ENCODE results near the gene HNRNPF.
A peak's percentile ranks its signal among the peaks of the same experiment; 100 is the strongest.
"Not testable (repeated sequence)": the region's sequence is repeated elsewhere in the genome, so short reads cannot be mapped to it uniquely, and the experiment has no call there.

HNRNPF gene, protein sequence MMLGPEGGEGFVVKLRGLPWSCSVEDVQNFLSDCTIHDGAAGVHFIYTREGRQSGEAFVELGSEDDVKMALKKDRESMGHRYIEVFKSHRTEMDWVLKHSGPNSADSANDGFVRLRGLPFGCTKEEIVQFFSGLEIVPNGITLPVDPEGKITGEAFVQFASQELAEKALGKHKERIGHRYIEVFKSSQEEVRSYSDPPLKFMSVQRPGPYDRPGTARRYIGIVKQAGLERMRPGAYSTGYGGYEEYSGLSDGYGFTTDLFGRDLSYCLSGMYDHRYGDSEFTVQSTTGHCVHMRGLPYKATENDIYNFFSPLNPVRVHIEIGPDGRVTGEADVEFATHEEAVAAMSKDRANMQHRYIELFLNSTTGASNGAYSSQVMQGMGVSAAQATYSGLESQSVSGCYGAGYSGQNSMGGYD

DNA sequence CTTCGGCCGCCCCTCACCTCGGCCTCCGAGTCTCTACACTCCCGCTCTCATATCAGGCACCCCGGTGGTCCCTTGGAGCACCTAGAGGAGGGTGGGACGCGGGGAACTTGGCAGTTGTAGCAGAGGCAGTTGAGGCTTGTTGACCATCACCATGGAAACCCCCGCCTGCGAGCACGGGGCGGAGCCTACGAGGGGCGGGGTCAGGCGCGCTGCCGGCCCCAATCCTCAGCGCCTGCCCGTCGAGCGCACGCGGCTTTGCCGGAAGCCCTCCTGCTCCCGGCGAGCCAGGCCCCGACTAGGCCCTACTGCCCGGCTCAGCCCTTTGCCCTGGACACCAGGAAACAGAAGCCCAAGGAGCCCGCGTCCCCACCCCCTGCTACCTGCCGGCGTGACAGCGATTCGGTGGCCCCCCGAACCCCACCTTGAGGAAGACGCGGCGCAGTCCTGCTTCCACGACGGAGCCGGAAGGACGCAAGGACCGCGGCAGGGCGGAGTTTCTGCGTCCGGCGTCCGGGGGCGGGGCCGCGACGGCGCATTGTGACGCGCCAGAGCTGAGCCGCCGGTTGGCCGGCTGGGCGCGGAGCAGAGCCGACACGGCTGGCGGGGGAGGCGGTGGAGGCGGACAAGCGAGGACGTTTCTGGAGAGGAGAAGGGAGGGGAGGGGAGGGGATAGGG lies at the start of gene HNRNPF:
HNRNPF (minus strand) TSS at position 477 of the 675 bp plus-strand sequence. CDS start 21,302 bp downstream, outside the sequence.
- DNase-seq (ENCODE audit: low spot score) = peak; percentile 94

DNA sequence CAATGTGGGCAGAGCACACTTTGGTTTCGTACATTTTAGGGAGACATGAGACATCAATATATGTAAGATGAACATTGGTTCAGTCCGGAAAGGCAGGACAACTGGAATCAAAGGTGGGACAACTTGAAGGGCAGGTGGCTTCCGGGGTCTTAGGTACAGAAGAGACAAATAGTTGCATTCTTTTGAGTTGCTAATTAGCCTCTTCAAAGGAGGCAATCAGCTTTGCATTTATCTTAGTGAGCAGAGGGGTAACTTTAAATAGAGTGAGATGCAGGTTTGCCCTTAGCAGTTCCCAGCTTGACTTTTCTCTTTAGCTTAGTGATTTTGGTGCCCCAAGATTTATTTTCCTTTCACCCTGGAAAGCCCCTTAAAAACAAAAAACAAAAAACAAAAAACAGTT lies 49.2 kb upstream of the HNRNPF start:
- no peak for DNase-seq (ENCODE audit: low spot score)

GRCh38 chr10:43456561-43456960 lies 47.6 kb upstream of the HNRNPF start:
- not testable (repeated sequence) for DNase-seq (ENCODE audit: low spot score)

- DNase-seq (ENCODE audit: low spot score) = not testable (repeated sequence)
Observed at GRCh38 chr10:43454025-43454424, 45.0 kb upstream of the HNRNPF start.

GRCh38 chr10:43453266-43453831 lies 44.4 kb upstream of the HNRNPF start:
- DNase-seq (ENCODE audit: low spot score) = no peak

- DNase-seq (ENCODE audit: low spot score) = no peak
Observed at GRCh38 chr10:43452356-43452914, 43.4 kb upstream of the HNRNPF start.

DNA sequence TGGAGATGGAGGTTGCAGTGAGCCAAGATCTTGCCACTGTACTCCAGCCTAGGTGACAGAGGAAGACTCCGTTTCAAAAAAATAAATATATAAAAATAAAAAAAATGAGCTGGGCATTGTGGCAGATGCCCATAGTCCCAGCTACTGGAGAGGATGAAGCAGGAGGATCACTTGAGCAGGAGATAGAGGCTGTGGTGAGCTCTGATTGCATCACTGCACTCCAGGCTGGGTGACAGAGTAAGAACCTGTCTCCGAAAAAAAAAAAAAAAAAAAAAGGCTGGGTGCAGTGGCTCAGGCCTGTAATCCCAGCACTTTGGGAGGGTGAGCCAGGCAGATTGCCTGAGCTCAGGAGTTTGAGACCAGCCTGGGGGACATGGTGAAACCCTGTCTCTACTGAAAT lies 39.8 kb upstream of the HNRNPF start:
- no peak for DNase-seq (ENCODE audit: low spot score)

- not testable (repeated sequence) for DNase-seq (ENCODE audit: low spot score)
Observed at GRCh38 chr10:43446219-43447017, 37.4 kb upstream of the HNRNPF start.

DNA sequence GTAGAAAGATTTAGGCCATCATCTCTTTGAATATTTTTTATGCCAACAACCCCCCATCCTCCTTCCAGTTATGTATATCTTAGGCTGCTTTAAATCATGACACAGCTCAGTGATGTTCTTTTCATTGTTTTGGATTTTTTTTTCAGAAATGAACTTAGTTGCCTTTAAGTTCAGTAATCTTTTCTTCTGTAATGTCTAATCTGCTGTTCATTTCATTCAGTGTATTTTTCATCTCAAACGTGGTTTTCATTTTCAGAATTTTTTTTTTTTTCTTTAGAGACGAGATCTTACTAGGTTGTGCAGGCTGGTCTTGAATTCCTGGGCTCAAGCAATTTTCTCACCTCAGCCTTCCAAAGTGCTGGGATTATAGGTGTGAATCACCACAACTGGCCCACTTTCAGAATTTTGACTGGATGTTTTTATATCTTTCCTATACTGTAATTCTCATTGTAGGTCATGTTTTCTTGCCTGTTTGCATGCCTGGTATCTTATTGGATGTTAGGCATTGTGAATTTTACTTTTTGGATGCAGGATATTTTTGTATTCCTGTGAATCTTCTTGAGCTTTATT lies 36.0 kb upstream of the HNRNPF start:
- DNase-seq (ENCODE audit: low spot score) = no peak

GRCh38 chr10:43444323-43444722 lies 35.3 kb upstream of the HNRNPF start:
- no peak for DNase-seq (ENCODE audit: low spot score)

GRCh38 chr10:43440463-43441134 lies 31.6 kb upstream of the HNRNPF start:
- no peak for DNase-seq (ENCODE audit: low spot score)

GRCh38 chr10:43437141-43437870 lies 28.3 kb upstream of the HNRNPF start:
- DNase-seq (ENCODE audit: low spot score) = peak; percentile 31

DNA sequence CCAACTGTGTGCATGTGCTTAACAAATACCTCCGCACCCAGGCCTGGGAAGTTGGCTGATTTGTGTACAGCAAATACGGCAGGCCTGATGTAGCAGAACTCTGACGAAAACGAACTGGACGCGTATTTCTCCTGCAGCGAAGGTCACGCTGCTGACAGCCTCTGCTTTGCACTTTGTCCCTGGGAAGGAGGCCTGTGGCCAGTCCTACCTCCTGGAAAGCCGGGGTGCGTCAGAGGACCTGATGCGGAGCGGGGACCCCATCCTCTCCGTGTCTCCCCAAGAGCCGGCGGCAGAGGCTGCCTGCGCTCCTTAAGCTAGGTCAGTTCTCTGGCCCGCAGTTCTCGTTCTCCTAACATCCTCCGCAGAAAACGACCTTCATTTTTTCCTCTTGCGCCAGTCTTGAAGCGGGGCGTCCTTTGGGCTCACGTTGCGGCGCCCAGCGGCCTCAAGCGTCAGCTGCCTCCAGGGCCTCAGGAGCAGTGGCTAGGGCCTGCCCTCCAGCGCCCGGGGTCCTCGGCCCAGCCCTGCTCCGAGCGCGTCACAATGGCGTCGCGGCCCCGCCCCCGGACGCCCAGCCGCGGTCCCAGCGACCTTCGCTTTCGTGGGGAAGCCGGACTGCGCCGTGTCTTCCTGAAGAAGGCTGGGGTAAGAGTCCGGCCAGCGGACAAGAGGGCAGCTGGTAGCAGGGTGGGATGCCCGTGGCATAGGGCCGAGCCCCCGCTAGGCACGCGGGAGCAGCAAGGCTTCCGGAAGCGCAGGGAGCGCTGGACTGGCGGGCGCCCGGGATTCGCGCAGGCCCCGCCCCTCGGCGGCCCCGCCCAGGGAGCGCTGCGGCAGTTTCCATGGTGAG lies 27.5 kb upstream of the HNRNPF start, which contains the start of gene ZNF487:
ZNF487 (plus strand) TSS at position 821 of the 850 bp plus-strand sequence. CDS start 38,703 bp downstream, outside the sequence.
- peak; percentile 87 for DNase-seq (ENCODE audit: low spot score)

DNA sequence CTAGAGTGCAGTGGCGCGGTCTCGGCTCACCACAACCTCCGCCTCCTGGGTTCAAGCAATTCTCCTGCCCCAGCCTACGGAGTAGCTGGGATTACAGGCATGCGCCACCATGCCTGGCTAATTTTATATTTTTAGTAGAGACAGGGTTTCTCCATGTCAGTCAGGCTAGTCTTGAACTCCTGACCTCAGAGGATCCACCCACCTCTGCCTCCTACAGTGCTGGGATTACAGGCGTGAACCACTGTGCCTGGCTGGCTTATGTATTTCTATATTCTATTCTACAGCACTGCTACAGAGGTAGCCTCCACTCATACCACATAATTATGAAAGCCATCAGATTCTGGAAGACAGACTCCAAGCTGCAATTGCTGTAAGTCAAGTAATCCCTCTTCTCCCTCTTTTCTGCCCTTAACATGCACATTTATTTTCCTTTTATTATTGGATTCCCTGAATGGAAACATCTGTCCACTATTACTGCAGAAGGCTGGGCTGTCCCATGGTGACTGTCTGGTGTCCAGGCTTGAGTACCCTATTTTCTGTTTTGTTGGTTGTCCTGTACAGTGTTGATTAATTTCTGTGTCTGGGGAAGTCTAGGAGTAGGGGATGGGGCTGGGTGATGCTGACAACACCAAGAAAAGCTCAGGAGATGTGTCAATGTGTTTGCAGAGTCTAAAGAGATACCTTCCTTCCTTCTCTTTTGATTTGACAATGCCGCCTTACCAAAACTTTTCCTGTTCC lies 22.1 kb upstream of the HNRNPF start:
- no peak for DNase-seq (ENCODE audit: low spot score)

- no peak for DNase-seq (ENCODE audit: low spot score)
Observed at GRCh38 chr10:43427166-43427825, 18.3 kb upstream of the HNRNPF start.

- not testable (repeated sequence) for DNase-seq (ENCODE audit: low spot score)
Observed at GRCh38 chr10:43426476-43426875, 17.5 kb upstream of the HNRNPF start.

- no peak for DNase-seq (ENCODE audit: low spot score)
Observed at GRCh38 chr10:43424416-43424815, 15.4 kb upstream of the HNRNPF start.

DNA sequence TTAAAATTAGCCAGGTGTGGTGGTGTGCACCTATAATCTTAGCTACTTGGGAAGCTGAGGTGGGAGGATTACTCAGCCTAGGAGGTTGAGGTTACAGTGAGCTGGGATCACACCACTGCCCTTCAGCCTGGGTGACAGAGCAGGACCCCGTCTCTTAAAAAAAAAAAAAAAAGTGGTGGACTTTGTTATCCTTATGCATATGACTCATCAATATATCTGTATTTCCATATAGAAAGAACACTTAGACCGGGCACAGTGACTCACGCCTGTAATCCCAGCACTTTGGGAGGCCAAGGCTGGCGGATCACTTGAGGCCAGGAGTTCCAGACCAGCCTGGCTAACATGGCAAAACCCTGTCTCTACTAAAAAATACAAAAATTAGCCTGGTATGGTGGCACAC lies 13.0 kb upstream of the HNRNPF start:
- DNase-seq (ENCODE audit: low spot score) = not testable (repeated sequence)

Data from cerebellar cortex (tissue), 1 donor.